Type B pancreatic cell (in vitro differentiated cells): ENCODE data around the gene REX1BD. TPM values are rescaled to one million over a fixed set of nuclear protein-coding genes. Genes with fewer than 3 reads are reported as not detected.

ENCODE experiments used
- DNase-seq: peaks from one replicate; pipeline ENCODE4 v3.0.0; 2021; ENCODE audit warnings: mixed read lengths; ENCODE audit not compliant: unreplicated experiment; ENCODE audit errors: extremely low spot score
- H3K27ac Mint-ChIP-seq: 2 replicates; pipeline ENCODE4 v1.8.0; 2021; ENCODE audit warnings: mild to moderate bottlenecking, mixed read lengths
- H3K27me3 Mint-ChIP-seq: 2 replicates; pipeline ENCODE4 v1.8.0; 2021; ENCODE audit warnings: mixed read lengths
- H3K36me3 Mint-ChIP-seq: 2 replicates; pipeline ENCODE4 v1.8.0; 2021; ENCODE audit warnings: mixed read lengths
- H3K4me1 Mint-ChIP-seq: one replicate; pipeline ENCODE4 v1.8.0; 2021; ENCODE audit warnings: mixed read lengths; ENCODE audit not compliant: unreplicated experiment
- H3K4me3 Mint-ChIP-seq: 2 replicates; pipeline ENCODE4 v1.8.0; 2021; ENCODE audit warnings: mild to moderate bottlenecking, mixed read lengths
- H3K9me3 Mint-ChIP-seq: 2 replicates; pipeline ENCODE4 v1.8.0; 2021; ENCODE audit warnings: mixed read lengths
- total RNA-seq: library from RNA; stranded (reverse); gene quantifications from 2 replicates; pipeline ENCODE4 v1.2.1, GENCODE V29; 2021; ENCODE audit warnings: low replicate concordance
- TF ChIP-seq, protein P1 (sequence below): fragments of 200-600 bp; sonication (generic); conservative IDR thresholded peaks from 2 replicates; pipeline ENCODE4 v1.5.0; 2021; ENCODE audit warnings: antibody characterized with exemption, mild to moderate bottlenecking

REX1BD gene
- total RNA-seq, 1 donor from 2014 or later: 63.5 TPM

DNA sequence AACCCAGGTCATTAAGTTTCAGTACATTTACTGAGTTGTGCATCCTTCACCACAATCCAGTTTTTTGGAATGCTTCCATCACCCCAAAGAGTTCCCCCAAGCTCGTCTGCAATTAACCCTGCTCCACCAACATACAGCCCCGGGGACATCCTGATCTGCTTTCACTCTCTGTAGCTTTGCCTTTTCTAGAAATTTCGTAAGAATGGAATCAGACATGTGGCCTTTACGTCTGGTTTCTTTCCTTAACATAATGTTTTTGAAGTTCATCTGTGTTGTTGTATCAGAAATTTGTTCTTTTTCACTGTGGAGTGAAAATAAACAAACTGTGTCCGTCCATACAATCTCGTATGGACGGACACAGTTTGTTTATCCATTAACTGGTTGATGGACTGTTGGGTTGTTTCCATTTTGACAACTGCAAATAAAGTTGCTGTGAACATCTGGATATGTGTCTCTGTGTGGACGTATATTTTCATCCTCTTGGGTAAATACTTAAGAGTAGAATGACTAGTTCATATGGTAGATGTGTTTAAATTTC, 51.2 kb downstream of the REX1BD start:
- Mint-ChIP-seq H3K4me1 (peaks cover 20% of the 10 kb centered on the region), H3K27me3 (no peaks in the 10 kb centered on the region), H3K27ac (peak overlapping the region; percentile 21), H3K9me3 (no peaks in the 10 kb centered on the region), H3K4me3 (peak overlapping the region; percentile 46), H3K36me3 (peaks cover 12% of the 10 kb centered on the region)
- no peak for DNase-seq
- TF ChIP-seq, protein P1, sequence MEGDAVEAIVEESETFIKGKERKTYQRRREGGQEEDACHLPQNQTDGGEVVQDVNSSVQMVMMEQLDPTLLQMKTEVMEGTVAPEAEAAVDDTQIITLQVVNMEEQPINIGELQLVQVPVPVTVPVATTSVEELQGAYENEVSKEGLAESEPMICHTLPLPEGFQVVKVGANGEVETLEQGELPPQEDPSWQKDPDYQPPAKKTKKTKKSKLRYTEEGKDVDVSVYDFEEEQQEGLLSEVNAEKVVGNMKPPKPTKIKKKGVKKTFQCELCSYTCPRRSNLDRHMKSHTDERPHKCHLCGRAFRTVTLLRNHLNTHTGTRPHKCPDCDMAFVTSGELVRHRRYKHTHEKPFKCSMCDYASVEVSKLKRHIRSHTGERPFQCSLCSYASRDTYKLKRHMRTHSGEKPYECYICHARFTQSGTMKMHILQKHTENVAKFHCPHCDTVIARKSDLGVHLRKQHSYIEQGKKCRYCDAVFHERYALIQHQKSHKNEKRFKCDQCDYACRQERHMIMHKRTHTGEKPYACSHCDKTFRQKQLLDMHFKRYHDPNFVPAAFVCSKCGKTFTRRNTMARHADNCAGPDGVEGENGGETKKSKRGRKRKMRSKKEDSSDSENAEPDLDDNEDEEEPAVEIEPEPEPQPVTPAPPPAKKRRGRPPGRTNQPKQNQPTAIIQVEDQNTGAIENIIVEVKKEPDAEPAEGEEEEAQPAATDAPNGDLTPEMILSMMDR: no peak

Other genes starting within 250 kb of the REX1BD start
- gene PGPEP1, start 248.2 kb upstream of the REX1BD start, total RNA-seq: 28.8 and 46.7 TPM in 2 replicates
- 102 and 106 TPM in 2 replicates for gene GDF15, start 202.6 kb upstream of the REX1BD start, total RNA-seq
- gene LRRC25, start 191.2 kb upstream of the REX1BD start, total RNA-seq: 0.19 TPM in 1 of 2 replicates, not detected in the other
- gene SSBP4, start 169.4 kb upstream of the REX1BD start, total RNA-seq: 76.7 and 99.0 TPM in 2 replicates
- 278 and 303 TPM in 2 replicates for gene ISYNA1, start 150.7 kb upstream of the REX1BD start, total RNA-seq
- gene ELL, start 66.7 kb upstream of the REX1BD start, total RNA-seq: 13.6 and 16.7 TPM in 2 replicates
- gene FKBP8, start 45.2 kb upstream of the REX1BD start, total RNA-seq: 151 and 191 TPM in 2 replicates
- 72.9 and 73.9 TPM in 2 replicates for gene KXD1, start 30.9 kb upstream of the REX1BD start, total RNA-seq
- 1,126 and 1,202 TPM in 2 replicates for gene UBA52, start 16.9 kb upstream of the REX1BD start, total RNA-seq
- gene CRLF1, start 18.0 kb downstream of the REX1BD start, total RNA-seq: 2.8 and 7.8 TPM in 2 replicates
- 4.6 and 9.4 TPM in 2 replicates for gene TMEM59L, start 24.1 kb downstream of the REX1BD start, total RNA-seq
- 11.0 and 11.1 TPM in 2 replicates for gene KLHL26, start 48.2 kb downstream of the REX1BD start, total RNA-seq
- gene CRTC1, start 94.9 kb downstream of the REX1BD start, total RNA-seq: 14.2 and 20.2 TPM in 2 replicates
- 0.12 and 0.43 TPM in 2 replicates for gene COMP, start 202.5 kb downstream of the REX1BD start, total RNA-seq
- gene UPF1, start 243.2 kb downstream of the REX1BD start, total RNA-seq: 72.1 and 76.5 TPM in 2 replicates